Measurements from ENCODE around the gene AUTS2.

AUTS2 gene

GRCh38 chr7:70523249-70523988, 925.1 kb downstream of the AUTS2 start:
- no peaks in the 10 kb centered on the region for H3K9me2 ChIP-seq (replicated peaks; ENCODE audit: insufficient read depth, low read length)
- no peaks in the 10 kb centered on the region for H3K79me2 ChIP-seq (ENCODE audit: insufficient read depth, low read length)
- H3K4me2 ChIP-seq (ENCODE audit: low read depth, low read length, poor library complexity, severe bottlenecking): no peak overlapping the region
- H3K36me3 ChIP-seq (ENCODE audit: low read length): no peaks in the 10 kb centered on the region
- no peak overlapping the region for H2AFZ ChIP-seq (ENCODE audit: low read depth, low read length, severe bottlenecking)
- H3K4me3 ChIP-seq (ENCODE audit: insufficient read depth, low read length, poor library complexity, severe bottlenecking): no peak overlapping the region
- H3K27ac ChIP-seq (ENCODE audit: low read depth, low read length): no peak overlapping the region
- no peaks in the 10 kb centered on the region for H3F3A ChIP-seq (ENCODE audit: insufficient read depth)
- H4K20me1 ChIP-seq (ENCODE audit: low read depth, low read length): no peaks in the 10 kb centered on the region
- H3K9me3 ChIP-seq (ENCODE audit: insufficient read depth, low read length): no peaks in the 10 kb centered on the region
- no peak overlapping the region for H3K9ac ChIP-seq (ENCODE audit: low read length)
- TF ChIP-seq CTCF (IDR thresholded peaks at IDR 0.05; ENCODE audit: insufficient read depth, low read length, poor library complexity, severe bottlenecking) (no peak), EZH2phosphoT487 (conservative IDR thresholded peaks at IDR 0.05; ENCODE audit: low read length) (no peak)
- H3K27me3 ChIP-seq (ENCODE audit: low read length): no peaks in the 10 kb centered on the region

GRCh38 chr7:70523989-70524351, 925.7 kb downstream of the AUTS2 start:
- no peaks in the 10 kb centered on the region for H3F3A ChIP-seq (ENCODE audit: insufficient read depth)
- no peak overlapping the region for H2AFZ ChIP-seq (ENCODE audit: low read depth, low read length, severe bottlenecking)
- no peaks in the 10 kb centered on the region for H3K9me3 ChIP-seq (ENCODE audit: insufficient read depth, low read length)
- no peak overlapping the region for H3K27ac ChIP-seq (ENCODE audit: low read depth, low read length)
- H3K36me3 ChIP-seq (ENCODE audit: low read length): no peaks in the 10 kb centered on the region
- H3K9me2 ChIP-seq (replicated peaks; ENCODE audit: insufficient read depth, low read length): no peaks in the 10 kb centered on the region
- no peak overlapping the region for H3K9ac ChIP-seq (ENCODE audit: low read length)
- no peaks in the 10 kb centered on the region for H3K79me2 ChIP-seq (ENCODE audit: insufficient read depth, low read length)
- TF ChIP-seq CTCF (IDR thresholded peaks at IDR 0.05; ENCODE audit: insufficient read depth, low read length, poor library complexity, severe bottlenecking) (no peak), EZH2phosphoT487 (conservative IDR thresholded peaks at IDR 0.05; ENCODE audit: low read length) (no peak)
- H3K4me3 ChIP-seq (ENCODE audit: insufficient read depth, low read length, poor library complexity, severe bottlenecking): no peak overlapping the region
- H3K27me3 ChIP-seq (ENCODE audit: low read length): no peaks in the 10 kb centered on the region
- no peak overlapping the region for H3K4me2 ChIP-seq (ENCODE audit: low read depth, low read length, poor library complexity, severe bottlenecking)
- H4K20me1 ChIP-seq (ENCODE audit: low read depth, low read length): no peaks in the 10 kb centered on the region

- Histone ChIP-seq H3K36me3 (ENCODE audit: low read length) (no peaks in the 10 kb centered on the region), H3K4me2 (ENCODE audit: low read depth, low read length, poor library complexity, severe bottlenecking) (no peak overlapping the region)
Observed at GRCh38 chr7:70525991-70526390, 927.7 kb downstream of the AUTS2 start.

More at GRCh38 chr7:70525991-70526390, 927.7 kb downstream of the AUTS2 start:
- TF ChIP-seq CTCF (IDR thresholded peaks at IDR 0.05; ENCODE audit: insufficient read depth, low read length, poor library complexity, severe bottlenecking) (no peak), EZH2phosphoT487 (conservative IDR thresholded peaks at IDR 0.05; ENCODE audit: low read length) (no peak)
- no peaks in the 10 kb centered on the region for H3F3A ChIP-seq (ENCODE audit: insufficient read depth)
- H3K9ac ChIP-seq (ENCODE audit: low read length): no peak overlapping the region
- H3K9me2 ChIP-seq (replicated peaks; ENCODE audit: insufficient read depth, low read length): no peaks in the 10 kb centered on the region
- no peaks in the 10 kb centered on the region for H3K79me2 ChIP-seq (ENCODE audit: insufficient read depth, low read length)
- no peaks in the 10 kb centered on the region for H4K20me1 ChIP-seq (ENCODE audit: low read depth, low read length)
- no peak overlapping the region for H3K27ac ChIP-seq (ENCODE audit: low read depth, low read length)
- H3K27me3 ChIP-seq (ENCODE audit: low read length): no peaks in the 10 kb centered on the region
- H2AFZ ChIP-seq (ENCODE audit: low read depth, low read length, severe bottlenecking): no peak overlapping the region
- H3K9me3 ChIP-seq (ENCODE audit: insufficient read depth, low read length): no peaks in the 10 kb centered on the region
- H3K4me3 ChIP-seq (ENCODE audit: insufficient read depth, low read length, poor library complexity, severe bottlenecking): no peak overlapping the region

Data from SU-DHL-6 (cell line).